HG02970 (cell line): Measurements from ENCODE around the gene HS6ST1.

Source experiments
- ATAC-seq: cut with Tn5 transposase; IDR thresholded peaks from one replicate; pipeline ENCODE4 v1.9.1; 2021; ENCODE audit warnings: mild to moderate bottlenecking, moderate library complexity, moderate number of reproducible peaks; ENCODE audit not compliant: unreplicated experiment, low FRiP score

Gene HS6ST1

DNA sequence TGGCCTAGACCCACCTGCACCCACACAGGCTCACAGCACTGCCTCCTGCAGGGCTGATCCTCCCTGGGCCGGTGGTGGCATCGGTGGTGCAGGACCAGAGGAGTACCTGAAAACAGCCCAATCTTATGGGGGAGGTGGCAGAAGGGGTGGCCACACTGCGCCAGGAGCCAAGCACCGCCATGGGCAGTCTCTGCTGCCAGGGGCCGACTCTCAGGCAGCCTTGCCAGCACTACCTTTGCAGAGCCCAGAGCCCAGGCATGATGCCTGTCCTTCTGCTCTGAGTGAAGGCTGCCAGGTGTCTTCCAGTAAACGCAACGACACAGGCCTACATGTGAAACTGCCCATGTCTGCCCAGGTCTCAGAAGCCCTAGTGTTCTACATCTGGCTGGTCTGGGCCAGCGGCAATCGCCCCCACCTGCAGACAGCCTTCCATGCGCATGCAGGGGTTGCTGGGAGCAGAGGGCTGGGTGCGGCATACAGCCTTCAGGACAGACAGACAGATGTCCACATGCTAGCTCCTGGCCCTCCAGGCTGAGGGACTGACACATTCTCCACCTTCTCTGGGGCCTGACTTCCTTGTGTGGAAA, 6.8 kb downstream of the HS6ST1 start:
- ATAC-seq: no peak

DNA sequence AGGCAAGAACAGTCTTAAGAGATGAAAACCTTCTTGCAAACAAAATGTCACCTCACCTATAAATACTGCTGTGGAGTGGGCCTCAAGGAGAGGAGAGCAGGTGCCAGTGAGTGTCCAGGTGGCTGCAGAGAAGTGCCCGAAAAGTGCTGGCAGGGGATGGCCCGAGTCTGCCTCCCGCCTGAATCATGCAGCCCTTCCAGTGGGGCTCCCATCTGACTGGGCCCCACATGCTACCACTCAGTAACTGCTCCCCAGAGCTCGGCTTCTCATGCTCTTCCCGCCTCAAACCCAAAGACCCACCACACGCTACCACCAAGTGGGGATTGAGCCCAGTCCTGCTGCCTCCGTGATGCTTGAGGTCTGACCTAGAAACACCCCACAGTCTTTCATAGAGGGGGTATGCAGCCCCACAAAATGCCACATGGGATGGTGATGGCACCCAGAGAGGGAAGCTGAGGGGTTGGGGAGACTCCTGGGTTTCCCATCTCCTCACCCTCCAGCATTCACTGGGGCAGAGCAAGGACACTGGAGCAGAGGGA, 7.4 kb downstream of the HS6ST1 start:
- no peak for ATAC-seq

- no peak for ATAC-seq
Measured at GRCh38 chr2:128310761-128311160, 7.9 kb downstream of the HS6ST1 start.

DNA sequence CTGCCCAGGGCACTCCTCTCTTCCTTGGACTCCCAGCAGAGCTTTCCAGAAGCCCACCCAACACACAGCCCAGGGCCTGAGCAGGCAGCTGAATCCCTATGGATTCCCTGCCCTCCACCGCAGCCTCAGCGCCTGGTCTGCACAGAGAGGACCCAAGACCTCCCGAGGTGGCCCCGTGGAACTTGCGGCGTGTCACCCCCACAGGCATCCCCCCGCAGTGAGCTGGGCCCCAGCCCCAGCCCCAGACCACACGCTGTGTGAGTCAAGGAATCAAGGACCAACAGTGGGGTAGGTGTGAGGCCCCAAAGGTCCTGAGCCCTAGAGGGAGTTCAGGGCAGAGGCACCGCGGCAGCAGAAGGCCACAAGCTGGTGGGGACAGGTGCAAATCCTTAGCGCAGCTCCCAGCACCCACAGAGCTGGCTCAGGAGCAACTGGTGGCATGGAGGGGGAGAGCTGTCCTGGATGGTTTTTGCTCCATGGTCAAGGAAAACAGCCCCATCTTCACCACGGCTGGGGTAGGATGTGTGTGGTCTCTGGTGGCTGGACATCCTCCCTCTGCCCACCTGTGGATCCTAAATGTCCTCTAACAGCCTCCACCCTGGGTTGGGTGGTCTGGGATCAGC, 8.5 kb downstream of the HS6ST1 start:
- ATAC-seq: no peak

DNA sequence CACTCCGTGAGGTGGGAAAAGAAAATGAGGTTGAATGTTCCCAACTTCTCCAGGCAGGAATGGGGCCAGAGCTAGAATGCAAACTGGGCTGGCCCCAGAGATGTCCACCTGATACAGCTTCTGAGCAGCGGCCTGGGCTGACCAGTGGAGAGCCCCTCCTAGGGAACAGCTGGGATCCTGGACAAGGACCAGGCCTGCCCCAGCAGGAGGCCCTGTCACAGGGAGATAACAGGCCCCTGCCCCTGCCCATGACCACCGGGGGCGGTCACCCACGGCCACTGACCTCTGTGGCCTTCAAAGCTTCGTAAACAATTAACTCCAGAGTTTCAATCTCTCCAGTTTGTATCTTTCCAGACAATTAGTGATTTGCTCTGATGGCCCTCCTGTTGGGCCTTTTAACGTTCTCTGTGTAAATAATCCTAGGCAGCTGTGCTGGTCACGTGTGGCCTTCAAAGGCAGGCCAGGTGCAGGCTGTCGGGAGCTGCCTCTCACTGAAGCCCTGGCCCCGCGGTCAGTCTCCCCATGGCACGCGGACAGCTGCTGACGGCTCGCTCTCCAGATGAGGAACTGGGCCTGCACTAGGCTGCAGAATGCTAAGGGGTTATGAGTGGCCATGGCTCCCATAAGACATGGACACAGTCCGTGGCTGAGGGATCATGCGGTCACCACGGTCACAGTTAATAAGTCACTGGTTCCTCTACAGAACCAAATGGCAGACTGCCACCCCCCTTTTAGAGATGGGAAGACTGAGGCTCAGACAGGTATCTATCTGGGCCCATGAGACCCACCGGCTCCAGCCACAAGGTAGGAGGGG, 9.2 kb downstream of the HS6ST1 start:
- no peak for ATAC-seq

- no peak for ATAC-seq
Measured at GRCh38 chr2:128308889-128309279, 9.8 kb downstream of the HS6ST1 start.

DNA sequence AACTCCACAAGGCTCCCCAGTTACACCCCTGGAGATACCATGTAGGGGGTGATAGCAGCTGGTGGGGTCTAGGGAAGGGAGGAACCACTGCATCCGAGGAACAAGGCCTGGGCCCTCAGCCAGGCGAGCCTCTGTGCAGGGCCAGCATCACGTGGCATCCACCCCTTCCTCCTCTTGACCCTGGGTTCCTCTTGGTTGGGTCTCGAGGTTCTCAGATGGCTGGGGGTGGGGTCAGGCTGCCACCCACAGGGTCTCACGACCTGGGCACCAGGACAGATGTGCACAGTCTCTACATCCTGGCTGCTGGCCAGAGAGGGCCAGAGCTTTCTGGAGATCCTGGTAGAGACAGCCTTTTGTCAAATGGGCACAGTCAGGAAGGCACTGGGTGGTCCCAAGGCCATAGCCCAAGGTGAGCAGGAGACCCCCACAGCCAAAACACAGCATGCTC, 10.4 kb downstream of the HS6ST1 start:
- ATAC-seq: no peak

DNA sequence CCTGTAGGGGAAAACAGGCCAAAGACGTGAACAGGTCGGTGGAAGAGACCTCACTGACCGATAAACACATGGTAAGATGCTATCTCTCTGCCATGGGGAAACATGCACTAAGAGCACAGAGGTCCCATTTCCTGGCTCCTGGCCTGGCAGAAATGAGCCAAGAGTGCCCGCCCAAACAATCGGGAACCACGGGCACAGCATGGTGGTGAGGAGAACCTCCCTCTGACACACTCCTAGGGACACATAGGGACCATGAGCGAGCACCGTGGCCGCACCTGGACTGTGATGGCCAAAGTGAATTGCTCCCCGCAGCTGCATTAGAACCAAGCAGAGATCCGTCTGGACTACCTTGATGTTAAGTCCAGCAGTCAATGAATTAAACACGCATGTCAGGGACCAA, 11.1 kb downstream of the HS6ST1 start:
- ATAC-seq: no peak

DNA sequence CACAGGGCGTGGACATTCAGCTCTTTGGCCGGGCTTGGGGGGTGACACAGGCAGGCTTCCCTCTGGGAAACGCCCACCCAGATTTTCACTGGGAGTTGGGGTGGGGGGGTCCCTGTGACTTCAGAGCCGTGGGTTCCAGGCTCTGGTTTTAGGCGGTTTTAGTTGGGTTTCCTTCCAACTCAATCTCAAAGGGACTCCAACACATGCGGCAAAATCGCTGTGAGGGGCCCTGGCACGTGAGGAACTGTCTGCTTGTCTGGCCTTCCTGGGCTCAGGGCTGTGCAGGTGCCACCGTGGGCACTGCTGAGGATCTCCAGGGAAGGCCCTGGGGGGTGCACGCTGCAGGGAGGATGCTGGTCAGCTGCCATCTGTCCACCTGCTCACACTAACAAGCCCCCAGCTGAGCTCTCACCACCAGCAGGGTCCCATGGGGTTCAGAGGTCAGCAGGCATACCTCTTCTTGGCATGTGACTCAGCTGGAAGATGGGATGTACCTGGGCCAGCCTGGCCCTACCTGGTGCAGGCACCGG, 11.7 kb downstream of the HS6ST1 start:
- ATAC-seq: no peak

GRCh38 chr2:128306081-128306930, 12.4 kb downstream of the HS6ST1 start:
- ATAC-seq: no peak

GRCh38 chr2:128305555-128306080, 13.1 kb downstream of the HS6ST1 start:
- ATAC-seq: peak; percentile 49

- no peak for ATAC-seq
Measured at GRCh38 chr2:128304715-128305554, 13.7 kb downstream of the HS6ST1 start.

- ATAC-seq: no peak
Measured at GRCh38 chr2:128304330-128304714, 14.3 kb downstream of the HS6ST1 start.

DNA sequence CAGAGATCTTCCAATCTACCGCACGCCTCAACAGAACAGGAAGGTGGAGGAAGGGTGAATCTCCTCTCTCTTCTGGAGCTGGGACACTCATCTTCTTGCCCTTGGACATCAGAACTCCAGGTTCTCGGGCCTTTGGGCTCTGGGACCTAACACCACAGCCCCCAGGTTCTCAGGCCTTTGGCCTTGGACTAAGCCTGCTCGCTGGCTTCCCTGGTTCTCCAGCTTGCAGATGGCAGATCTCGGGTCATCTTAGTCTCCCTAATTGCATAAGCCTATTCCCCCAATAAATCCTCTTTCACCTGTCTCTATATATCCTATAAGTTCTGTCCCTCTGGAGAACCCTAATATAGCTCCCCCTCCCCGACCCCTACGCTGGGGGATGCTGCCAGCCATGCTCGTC, 14.8 kb downstream of the HS6ST1 start:
- no peak for ATAC-seq

DNA sequence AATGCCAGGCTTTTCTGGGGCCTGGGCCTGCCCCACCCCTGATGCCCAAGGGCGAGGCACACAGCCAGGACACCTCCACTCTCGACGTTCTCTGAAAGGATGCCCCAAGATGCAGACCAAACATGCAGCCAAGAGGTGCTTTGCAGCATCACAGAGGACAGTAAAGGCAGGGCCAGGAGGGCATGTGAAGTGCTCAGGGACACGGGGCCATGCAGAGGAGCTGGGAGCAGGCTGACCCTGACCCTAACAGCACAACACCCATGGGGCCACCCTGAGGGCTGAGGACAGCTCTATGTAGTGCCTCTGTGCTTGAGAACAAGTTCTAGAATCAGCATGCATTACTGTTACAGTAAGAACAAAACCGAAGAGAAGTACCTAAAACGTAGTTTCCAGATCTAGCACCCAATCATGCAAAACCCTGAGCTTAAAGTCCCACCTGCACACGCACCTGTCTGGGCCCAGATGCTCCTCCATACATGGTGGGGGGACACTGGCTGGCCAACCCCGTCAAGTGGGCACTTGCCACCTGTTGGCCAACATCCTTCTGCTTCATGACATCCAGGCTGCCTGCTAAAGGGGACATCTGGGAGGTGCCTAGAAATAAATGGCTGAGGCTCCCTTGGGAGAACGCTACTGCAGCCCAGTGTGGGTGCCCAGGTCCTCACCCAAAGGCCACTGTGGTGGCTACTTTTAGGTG, 15.4 kb downstream of the HS6ST1 start:
- ATAC-seq: no peak

DNA sequence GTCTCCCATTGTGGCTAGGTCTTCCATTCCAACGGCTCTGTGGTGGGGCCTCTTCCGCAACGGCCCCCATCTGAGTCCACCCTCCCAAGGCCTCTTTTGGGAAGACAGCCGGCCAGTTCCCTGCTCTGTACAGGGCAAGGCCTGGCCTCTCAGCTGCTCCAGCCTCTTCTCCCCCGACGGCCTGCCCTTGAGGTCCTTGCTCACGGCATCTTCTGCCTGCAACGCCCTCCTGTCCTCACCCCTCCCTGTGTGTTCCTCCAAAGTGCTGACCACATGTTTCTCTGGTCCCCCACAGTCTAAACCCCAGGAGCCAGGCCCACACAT, 16.0 kb downstream of the HS6ST1 start:
- ATAC-seq: no peak

GRCh38 chr2:128302011-128302743, 16.5 kb downstream of the HS6ST1 start:
- no peak for ATAC-seq

DNA sequence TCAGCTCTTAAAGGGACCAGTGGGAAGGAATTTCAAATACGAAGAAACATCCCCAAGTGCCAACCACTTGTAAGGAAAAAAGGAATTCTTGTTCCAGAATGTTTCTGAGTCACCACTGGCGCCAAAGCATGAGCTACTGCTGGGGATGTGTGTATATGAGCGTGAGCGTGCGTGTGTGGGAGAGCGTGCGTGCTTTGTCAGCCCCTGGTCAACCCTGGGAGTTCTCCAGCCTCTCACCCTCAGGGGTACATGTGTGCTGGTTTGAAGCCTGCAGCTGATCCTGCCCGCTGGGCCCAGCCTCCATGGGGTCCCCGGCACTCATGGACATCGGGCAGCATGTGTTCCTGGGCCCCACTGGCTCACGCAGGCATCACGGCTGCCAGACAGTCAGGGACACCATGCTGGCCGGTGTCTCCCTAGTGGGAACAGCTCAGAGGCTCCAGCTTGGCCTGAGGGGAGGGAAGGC, 17.1 kb downstream of the HS6ST1 start:
- ATAC-seq: no peak
